ENCODE measurements around the gene ACVRL1. TPM values are rescaled to one million over a fixed set of nuclear protein-coding genes. Genes with fewer than 3 reads are reported as not detected.

ACVRL1 gene
- total RNA-seq, 2 experiments from 2014 or later: not detected

GRCh38 chr12:51921017-51921725 is 13.9 kb downstream of the ACVRL1 start:
- Mint-ChIP-seq H3K27ac (no peak overlapping the region), H3K9me3 (no peaks in the 10 kb centered on the region), H3K36me3 (ENCODE audit: low read depth) (no peaks in the 10 kb centered on the region), H3K27me3 (no peaks in the 10 kb centered on the region), H3K4me3 (no peak overlapping the region), H3K4me1 (ENCODE audit: low read depth) (peaks cover 7% of the 10 kb centered on the region)
- POLR2A ChIA-PET: interaction anchor here (0.6 kb wide), 1 partner anchor 54 kb away, joined by 3 read pairs; no protein-coding TSS in a partner anchor
- Histone ChIP-seq H3K4me3 (ENCODE audit: low read length) (no peak overlapping the region), H3K27ac (ENCODE audit: low read depth in 1 of 2, low read length in 2 of 2) (no peak overlapping the region), H3K9me3 (ENCODE audit: control insufficient read depth in 1 of 2, insufficient read depth in 1 of 2, low read length in 2 of 2) (no peaks in the 10 kb centered on the region), H3K27me3 (ENCODE audit: control insufficient read depth in 1 of 2, insufficient read depth in 2 of 2, low read length in 2 of 2) (no peaks in the 10 kb centered on the region), H3K4me1 (ENCODE audit: insufficient read depth, low read length) (peaks cover 12% of the 10 kb centered on the region), H3K36me3 (ENCODE audit: insufficient read depth, low read length) (no peaks in the 10 kb centered on the region)
- intact Hi-C loops (cut with DNase I, micrococcal nuclease): no loop called here
- no peak for ATAC-seq (ENCODE audit: poor library complexity)
- TF ChIP-seq, protein P1, sequence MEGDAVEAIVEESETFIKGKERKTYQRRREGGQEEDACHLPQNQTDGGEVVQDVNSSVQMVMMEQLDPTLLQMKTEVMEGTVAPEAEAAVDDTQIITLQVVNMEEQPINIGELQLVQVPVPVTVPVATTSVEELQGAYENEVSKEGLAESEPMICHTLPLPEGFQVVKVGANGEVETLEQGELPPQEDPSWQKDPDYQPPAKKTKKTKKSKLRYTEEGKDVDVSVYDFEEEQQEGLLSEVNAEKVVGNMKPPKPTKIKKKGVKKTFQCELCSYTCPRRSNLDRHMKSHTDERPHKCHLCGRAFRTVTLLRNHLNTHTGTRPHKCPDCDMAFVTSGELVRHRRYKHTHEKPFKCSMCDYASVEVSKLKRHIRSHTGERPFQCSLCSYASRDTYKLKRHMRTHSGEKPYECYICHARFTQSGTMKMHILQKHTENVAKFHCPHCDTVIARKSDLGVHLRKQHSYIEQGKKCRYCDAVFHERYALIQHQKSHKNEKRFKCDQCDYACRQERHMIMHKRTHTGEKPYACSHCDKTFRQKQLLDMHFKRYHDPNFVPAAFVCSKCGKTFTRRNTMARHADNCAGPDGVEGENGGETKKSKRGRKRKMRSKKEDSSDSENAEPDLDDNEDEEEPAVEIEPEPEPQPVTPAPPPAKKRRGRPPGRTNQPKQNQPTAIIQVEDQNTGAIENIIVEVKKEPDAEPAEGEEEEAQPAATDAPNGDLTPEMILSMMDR (IDR thresholded peaks at IDR 0.05): no peak
- DNase-seq: no peak
- CTCF ChIA-PET: no interaction called here

- no peak overlapping the region for H3K27ac ChIP-seq (ENCODE audit: low read depth in 1 of 2, low read length in 2 of 2)
- Mint-ChIP-seq H3K36me3 (ENCODE audit: low read depth) (no peaks in the 10 kb centered on the region), H3K4me3 (no peak overlapping the region), H3K27ac (no peak overlapping the region), H3K27me3 (no peaks in the 10 kb centered on the region), H3K9me3 (no peaks in the 10 kb centered on the region), H3K4me1 (ENCODE audit: low read depth) (peaks cover 7% of the 10 kb centered on the region)
- peaks cover 12% of the 10 kb centered on the region for H3K4me1 ChIP-seq (ENCODE audit: insufficient read depth, low read length)
- no peaks in the 10 kb centered on the region for H3K36me3 ChIP-seq (ENCODE audit: insufficient read depth, low read length)
- ATAC-seq (ENCODE audit: poor library complexity): no peak
- H3K9me3 ChIP-seq (ENCODE audit: control insufficient read depth in 1 of 2, insufficient read depth in 1 of 2, low read length in 2 of 2): no peaks in the 10 kb centered on the region
- no peaks in the 10 kb centered on the region for H3K27me3 ChIP-seq (ENCODE audit: control insufficient read depth in 1 of 2, insufficient read depth in 2 of 2, low read length in 2 of 2)
- POLR2A ChIA-PET: no interaction called here
- CTCF ChIA-PET: interaction anchor here (1.4 kb wide), 1 partner anchor 104 kb away, joined by 3 read pairs; no protein-coding TSS in a partner anchor
- no peak overlapping the region for H3K4me3 ChIP-seq (ENCODE audit: low read length)
- intact Hi-C loops (cut with DNase I, micrococcal nuclease): no loop called here
- DNase-seq: no peak
- TF ChIP-seq, protein P1 (IDR thresholded peaks at IDR 0.05): no peak
These were observed 14.8 kb downstream of the ACVRL1 start for GRCh38 chr12:51922146-51922545.

- H3K27ac ChIP-seq (ENCODE audit: low read depth in 1 of 2, low read length in 2 of 2): no peak overlapping the region
- ChIA-PET CTCF (interaction anchor here (0.7 to 1.6 kb wide), 3 partner anchors 18 to 103 kb away, joined by 3 to 5 read pairs (median 4); no protein-coding TSS in a partner anchor), POLR2A (no interaction called here)
- intact Hi-C loops (cut with DNase I, micrococcal nuclease): no loop called here
- no peak for ATAC-seq (ENCODE audit: poor library complexity)
- Mint-ChIP-seq H3K27ac (no peak overlapping the region), H3K4me3 (no peak overlapping the region), H3K36me3 (ENCODE audit: low read depth) (no peaks in the 10 kb centered on the region), H3K27me3 (no peaks in the 10 kb centered on the region), H3K9me3 (no peaks in the 10 kb centered on the region), H3K4me1 (ENCODE audit: low read depth) (peaks cover 7% of the 10 kb centered on the region)
- peaks cover 12% of the 10 kb centered on the region for H3K4me1 ChIP-seq (ENCODE audit: insufficient read depth, low read length)
- no peaks in the 10 kb centered on the region for H3K27me3 ChIP-seq (ENCODE audit: control insufficient read depth in 1 of 2, insufficient read depth in 2 of 2, low read length in 2 of 2)
- no peak overlapping the region for H3K4me3 ChIP-seq (ENCODE audit: low read length)
- H3K9me3 ChIP-seq (ENCODE audit: control insufficient read depth in 1 of 2, insufficient read depth in 1 of 2, low read length in 2 of 2): no peaks in the 10 kb centered on the region
- TF ChIP-seq, protein P1 (IDR thresholded peaks at IDR 0.05): no peak
- no peaks in the 10 kb centered on the region for H3K36me3 ChIP-seq (ENCODE audit: insufficient read depth, low read length)
- peak in 3 of 14 experiments; percentile 13 to 68 (median 60) for DNase-seq
These were observed 15.6 kb downstream of the ACVRL1 start for GRCh38 chr12:51922762-51923505.

All from CD4-positive, alpha-beta T cell (primary cell).